NCI-H748 treated with DMSO at 0.1 percent for 48 hours (cell line): ENCODE results near the gene CDC42EP4.
"Not testable (repeated sequence)": the region's sequence is repeated elsewhere in the genome, so short reads cannot be mapped to it uniquely, and the experiment has no call there.

ENCODE experiments used
- DNase-seq: peaks from one replicate; lab custom pipeline; 2025; lab: John Stamatoyannopoulos, UW

The CDC42EP4 gene

DNA sequence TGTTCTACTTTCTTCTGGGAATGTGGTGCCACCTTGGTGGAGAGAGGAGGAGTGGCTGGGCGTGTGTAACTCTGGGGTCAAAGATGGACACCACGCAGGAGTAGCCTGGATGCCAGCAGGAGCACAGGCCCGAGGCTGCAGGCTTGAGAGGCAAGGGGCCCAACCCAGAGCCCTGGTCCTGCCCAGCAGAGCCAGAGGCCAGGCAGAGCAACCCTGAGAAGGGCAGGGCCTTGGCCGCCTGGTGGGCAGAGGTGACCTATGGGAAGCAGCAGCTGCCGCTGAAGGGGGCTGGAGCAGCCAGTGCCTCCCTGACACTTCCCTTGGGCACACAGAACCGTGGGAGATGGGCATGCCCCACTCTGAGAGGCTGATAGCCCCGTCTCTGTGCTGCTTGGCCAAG, 32.1 kb downstream of the CDC42EP4 start:
- no peak for DNase-seq

DNA sequence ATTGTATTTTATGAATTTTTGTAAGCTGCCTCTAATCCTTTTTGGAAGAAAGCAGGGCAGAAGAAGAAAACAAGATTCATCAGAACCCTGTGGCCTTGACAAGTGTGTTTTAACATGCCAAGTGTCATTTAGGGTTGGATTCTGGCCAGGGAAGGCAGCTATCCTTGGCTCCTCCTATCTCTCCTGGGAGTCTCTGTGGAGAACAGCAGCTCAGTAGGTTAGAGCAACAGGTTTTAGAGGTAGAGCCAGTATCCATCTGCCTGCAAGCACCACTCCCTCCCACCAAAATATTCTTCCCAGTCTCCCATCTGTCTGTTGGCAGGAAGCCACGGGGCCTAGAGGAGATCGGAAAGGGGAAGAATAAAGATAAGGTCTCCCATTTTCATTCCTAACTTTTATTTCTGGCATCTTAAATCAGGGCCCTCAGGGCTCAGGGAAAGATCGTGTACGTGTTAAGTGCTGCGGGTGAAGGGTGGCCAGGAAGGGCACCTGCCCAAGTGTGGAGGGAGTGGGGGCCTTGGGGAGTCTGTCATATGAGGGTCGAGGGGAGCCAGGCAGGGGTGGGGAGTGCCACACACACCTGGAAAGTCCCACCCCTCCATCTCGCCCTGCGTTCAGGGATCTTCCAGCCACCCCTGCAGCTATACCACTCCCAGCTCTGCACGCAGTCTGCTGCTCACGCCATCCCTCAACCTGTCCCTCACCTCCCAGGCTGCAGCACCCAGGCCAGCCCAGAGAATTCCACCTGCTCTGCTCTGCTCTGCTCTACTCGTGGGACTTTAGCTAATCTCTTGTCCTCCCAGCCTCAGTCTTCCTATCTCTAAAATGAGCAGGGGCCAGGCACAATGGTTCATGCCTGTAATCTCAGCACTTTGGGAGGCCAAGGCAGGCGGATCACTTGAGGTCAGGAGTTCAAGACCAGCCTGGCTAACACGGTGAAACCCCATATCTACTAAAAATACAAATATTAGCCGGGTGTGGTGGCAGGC, 33.0 kb downstream of the CDC42EP4 start:
- DNase-seq = no peak

DNA sequence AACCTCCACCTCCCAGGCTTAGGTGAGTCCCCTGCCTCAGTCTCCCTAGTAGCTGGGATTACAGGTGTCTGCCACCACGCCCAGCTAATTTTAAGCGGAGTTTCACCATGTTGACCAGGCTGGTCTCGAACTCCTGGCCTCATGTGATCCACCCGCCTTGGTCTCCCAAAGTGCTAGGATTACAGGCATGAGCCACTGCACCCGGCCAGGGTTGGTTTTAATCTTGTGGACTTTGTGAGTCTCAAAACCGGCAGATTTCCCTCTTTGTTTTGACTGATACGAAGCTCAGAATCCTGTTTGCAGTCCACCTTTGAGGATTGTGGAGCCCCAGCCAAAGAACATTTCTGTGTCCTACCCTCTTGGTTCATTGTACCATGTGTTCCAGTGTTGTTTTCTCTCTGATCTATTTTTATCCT, 33.7 kb downstream of the CDC42EP4 start:
- no peak for DNase-seq

DNA sequence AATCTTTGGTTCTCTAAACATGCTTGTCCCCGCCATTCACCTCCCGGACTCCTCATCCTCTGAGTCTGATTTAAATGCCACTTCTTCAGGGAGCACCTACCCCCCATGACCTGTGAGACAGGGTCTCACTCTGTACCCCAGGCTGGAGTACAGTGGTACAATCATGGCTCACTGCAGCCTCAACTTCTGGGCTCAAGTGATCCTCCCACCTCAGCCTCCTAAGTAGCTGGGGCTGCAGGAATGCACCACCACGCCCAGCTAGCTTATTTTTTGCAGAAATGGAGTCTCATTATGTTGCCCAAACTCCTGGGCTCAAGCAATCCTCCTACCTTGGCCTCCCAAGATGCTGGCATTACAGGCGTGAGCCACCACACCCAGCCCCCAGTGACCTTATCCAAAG, 37.3 kb downstream of the CDC42EP4 start:
- no peak for DNase-seq

- DNase-seq = no peak
Measured at GRCh38 chr17:73272906-73273218, 38.9 kb downstream of the CDC42EP4 start.

GRCh38 chr17:73271072-73271471, 40.7 kb downstream of the CDC42EP4 start:
- DNase-seq = no peak

GRCh38 chr17:73269791-73270190, 42.0 kb downstream of the CDC42EP4 start:
- no peak for DNase-seq

DNA sequence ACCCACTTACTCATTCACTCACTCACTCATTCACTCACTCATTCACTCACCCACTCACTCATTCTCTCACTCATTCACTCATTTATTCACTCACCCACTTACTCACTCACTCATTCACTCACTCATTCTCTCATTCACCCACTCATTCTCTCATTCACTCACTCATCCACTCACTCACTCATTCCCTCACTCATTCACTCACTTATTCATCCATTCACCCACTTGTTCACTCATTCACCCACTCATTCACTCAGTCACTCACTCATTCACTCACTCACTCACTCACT, 42.5 kb downstream of the CDC42EP4 start:
- no peak for DNase-seq

GRCh38 chr17:73268582-73269328, 43.0 kb downstream of the CDC42EP4 start:
- no peak for DNase-seq

- DNase-seq = no peak
Measured at GRCh38 chr17:73267648-73268537, 43.9 kb downstream of the CDC42EP4 start.

DNA sequence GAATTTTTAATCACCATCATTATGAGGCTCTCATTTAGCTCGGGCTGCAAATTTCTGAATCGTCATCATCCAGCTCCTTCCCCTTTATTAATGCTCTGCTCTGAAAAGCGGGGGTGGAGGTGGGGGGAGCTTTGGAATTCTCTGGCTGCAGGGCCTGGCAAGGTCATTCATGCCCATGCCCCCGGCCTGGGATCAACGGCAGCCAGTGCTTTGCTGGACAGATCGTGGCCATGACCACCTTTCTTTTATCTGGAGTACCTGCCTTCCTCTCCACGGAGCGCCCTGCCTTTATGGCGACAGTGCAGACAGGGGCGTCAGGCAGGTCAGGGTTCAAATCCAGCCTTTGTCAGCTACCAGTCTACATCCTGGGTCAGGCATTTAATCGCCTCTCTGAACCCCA, 45.0 kb downstream of the CDC42EP4 start:
- no peak for DNase-seq

- DNase-seq = no peak
Measured at GRCh38 chr17:73265646-73266640, 45.9 kb downstream of the CDC42EP4 start.

DNA sequence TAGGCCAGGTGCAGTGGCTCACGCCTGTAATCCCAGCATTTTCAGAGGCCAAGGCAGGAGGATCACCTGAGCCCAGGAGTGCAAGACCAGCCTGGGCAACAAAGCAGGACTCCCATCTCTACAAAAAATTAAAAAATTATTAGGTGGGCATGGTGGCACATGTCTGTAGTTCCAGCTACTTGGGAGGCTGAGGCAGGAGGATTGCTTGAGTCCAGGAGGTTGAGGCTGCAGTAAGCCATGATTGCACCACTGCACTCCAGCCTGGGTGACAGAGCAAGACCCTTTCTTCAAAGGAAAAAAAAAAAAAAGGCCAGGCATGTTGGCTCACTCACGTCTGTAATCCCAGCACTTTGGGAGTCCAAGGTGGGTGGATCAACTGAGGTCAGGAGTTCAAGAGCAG, 47.4 kb downstream of the CDC42EP4 start:
- DNase-seq = not testable (repeated sequence)

- DNase-seq = no peak
Measured at GRCh38 chr17:73262676-73263642, 48.8 kb downstream of the CDC42EP4 start.

DNA sequence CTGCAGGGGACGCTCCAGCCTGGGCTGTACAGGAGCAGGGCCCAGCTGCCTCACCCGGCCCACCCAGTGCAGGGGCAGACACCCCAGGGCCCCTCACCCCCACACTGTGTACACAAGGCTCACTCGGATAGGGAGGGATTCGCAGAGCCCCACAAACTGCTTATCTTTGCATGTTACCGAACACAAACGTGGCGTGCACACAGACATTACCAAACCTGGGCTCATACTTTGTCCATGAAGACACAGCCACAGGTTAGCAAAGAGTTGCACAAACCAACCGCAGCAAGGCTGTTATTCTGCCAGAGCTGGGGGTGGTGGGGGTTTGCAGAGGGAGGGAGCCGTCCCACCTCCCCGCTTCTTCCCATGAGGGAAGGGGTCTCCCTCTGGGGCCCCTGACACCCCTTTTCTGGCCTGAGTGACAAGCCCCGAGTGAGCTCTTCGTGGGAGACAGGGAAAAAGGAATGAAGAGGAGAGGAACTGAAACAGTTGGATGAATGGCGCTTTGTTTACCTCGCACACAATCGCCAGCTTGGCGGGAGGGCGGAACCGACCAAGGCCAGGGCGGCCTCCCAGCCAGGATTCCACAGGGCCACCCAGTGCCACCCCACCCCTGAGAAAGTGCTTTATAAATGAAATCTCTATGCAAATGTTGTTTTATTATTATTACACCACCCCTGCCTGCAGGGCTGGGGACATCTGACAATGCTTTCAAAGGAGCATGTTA, 49.7 kb downstream of the CDC42EP4 start:
- no peak for DNase-seq

DNA sequence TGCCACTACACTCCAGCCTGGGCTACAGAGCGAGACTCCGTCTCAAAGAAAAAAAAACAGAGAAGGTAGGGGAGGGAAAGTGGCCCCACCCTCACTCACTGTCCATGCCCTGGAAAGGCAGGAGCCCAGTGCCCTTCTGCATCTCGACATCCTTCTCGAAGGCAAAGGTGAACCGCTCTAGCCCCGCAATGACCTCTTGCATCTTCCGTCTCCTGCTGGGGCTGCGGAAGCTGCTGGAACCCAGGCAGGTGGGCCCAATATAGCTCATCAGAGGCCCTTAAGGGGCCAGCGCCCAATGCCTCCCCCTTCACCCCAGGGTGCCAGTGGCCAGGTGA, 50.2 kb downstream of the CDC42EP4 start, which contains the start of gene CPSF4L:
Gene CPSF4L (minus strand): TSS at position 264 of the 335 bp plus-strand sequence. CDS start 62 bp downstream, at position 202.
- DNase-seq = no peak

DNA sequence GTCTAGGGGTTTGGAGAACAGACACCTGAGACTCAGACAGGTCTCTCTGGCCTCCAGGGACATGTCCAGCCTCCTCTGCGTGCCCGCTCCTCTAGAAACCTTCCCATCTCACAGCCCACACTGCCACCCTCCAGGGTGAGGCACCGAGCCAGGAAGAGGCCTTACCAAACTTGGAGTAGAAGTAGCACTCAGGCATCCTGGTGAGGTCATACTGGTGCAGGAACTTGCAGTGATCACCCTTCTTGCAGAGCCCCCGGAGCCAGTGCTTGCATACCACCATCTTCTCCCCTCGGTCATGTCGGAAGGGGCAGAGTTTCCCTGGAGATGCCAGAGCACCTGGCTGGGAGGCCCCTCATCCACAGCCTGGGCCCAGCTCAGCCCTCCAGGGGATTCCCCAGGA, 54.3 kb downstream of the CDC42EP4 start:
- no peak for DNase-seq

GRCh38 chr17:73256220-73256619, 55.6 kb downstream of the CDC42EP4 start:
- DNase-seq = no peak

DNA sequence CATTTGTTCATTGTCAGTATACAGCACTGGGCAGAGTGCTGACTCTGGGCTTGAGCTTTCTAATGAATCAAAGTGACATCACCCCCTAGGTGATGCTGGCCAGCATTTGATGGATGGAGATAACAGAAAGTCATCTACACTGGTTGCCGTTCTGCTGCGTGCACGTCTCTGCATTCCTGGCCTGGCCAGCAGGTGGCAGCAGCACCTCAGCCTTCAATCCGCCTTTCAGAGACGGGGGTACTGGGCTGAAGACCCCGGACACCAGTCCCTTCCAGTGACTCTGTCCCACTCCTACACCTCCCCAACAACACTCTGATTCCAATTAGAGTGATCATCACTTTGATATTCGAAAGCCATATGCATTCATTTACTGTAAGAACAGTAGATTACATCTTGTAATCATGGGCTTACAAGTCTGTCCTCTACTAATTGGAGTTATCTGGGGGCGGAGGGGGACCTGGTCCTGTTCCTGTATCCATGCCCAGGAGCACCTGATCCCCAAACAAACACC, 56.1 kb downstream of the CDC42EP4 start:
- DNase-seq = no peak
